Tongue (tissue), 2 donors: Measurements from ENCODE around the gene DOC2B. TPM values are rescaled to one million over a fixed set of nuclear protein-coding genes. Genes with fewer than 3 reads are reported as not detected.
"Not testable (repeated sequence)": the region's sequence is repeated elsewhere in the genome, so short reads cannot be mapped to it uniquely, and the experiment has no call there.

Experiments used
- DNase-seq: peaks from one replicate; pipeline ENCODE4 v3.0.0-alpha.2; 2015
- total RNA-seq: library from RNA; depleted of rRNA; stranded (reverse); fragments of >200 nt; gene quantifications from one replicate; pipeline ENCODE4 v1.2.3, GENCODE V29; 2014

DOC2B gene
- total RNA-seq, 1 donor from 2014 or later = 5.0 TPM

DNA sequence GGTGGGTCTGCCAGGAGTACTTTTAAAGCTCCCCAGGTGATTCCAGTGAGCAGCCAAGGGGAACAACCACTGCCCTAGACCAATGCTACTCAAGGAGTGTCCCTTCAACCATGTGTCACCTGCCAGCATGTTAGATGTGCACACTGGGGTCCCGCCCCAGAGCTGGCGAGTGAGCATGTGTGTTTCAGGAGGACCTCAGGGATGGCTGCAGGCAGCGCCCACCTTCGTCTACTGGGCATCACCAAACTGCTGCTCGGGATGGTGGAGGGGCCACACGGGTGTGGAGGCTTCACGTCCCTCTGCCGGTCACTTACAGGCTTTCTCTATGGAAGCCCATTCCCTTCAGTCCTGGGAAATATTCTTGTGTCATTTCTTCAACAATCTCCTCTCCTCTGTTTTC is 29.0 kb upstream of the DOC2B start:
- DNase-seq = no peak

DNA sequence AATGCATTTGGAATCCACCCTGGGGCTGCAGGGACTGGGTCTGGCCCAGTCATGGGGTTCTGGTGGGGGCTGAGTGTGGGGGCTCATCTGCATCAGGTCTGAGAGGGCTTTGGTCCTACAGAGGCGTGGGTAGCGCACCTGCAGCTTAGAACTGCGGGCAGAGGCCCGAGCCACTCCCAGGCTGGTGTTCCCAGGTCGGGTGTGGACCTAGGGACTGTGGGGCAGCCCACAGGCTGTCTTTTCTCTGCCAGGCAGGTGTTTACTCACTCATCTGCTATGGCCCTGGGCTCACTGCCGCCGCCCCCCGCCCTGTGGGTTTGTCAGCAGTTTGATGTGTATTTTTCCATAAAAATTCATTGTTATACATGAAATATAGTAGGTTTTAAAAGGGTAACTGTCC is 27.0 kb upstream of the DOC2B start:
- DNase-seq = no peak

DNA sequence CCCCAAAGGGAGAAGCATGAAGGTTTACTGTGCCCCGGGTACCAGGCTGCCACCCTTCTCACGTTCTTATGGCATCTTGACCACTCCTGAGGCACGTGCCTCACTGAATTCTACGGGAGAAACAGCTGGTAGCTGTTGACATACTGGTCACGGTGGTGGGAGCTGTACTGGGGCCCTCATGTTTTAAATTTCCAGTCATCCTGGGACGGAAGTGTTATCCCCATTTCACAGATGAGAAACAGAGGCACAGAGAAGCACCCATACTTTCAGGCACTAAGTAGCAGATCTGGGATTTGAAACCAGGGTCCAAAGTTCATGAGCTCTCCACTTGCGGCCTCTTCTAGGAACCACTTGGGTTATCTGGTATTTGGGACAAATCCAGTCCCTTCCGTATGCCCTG is 26.3 kb upstream of the DOC2B start:
- no peak for DNase-seq

DNA sequence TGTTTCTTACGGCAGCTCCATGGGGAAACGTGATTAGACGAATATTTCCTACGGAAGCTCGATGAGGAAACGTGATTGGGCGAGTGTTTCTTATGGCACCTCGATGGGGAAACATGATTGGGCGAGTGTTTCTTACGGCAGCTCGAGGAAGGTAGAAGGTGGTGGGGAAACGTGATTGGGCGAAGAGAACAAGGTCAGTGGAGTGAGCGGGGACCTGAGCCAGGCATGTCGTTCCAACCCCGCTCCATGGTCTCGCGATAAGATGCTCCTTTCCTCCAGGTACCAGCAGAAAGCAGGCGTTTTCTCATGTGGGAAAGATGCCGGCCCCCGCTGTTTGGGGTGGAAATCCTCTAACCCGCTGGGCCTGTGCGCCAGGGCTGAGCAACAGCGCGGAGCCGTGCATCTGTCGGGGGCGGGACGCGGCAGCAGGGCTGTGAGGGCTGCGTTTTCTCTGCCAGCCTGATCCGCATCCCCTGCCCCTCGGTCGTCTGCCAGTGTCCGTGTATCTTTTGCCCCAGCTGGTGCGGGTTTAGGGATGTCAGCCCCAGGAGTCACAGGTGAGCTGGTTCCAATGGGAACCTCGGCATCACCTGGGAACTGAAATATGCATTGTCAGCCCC is 25.6 kb upstream of the DOC2B start:
- DNase-seq = peak; percentile 42

DNA sequence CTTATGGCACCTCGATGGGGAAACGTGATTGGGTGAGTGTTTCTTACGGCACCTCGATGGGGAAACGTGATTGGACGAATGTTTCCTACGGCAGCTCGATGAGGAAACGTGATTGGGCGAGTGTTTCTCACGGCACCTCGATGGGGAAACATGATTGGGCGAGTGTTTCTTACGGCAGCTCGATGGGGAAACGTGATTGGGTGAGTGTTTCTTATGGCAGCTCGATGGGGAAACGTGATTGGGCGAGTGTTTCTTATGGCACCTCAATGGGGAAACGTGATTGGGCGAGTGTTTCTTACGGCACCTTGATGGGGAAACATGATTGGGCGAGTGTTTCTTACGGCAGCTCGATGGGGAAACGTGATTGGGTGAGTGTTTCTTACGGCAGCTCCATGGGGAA is 25.0 kb upstream of the DOC2B start:
- not testable (repeated sequence) for DNase-seq

DNA sequence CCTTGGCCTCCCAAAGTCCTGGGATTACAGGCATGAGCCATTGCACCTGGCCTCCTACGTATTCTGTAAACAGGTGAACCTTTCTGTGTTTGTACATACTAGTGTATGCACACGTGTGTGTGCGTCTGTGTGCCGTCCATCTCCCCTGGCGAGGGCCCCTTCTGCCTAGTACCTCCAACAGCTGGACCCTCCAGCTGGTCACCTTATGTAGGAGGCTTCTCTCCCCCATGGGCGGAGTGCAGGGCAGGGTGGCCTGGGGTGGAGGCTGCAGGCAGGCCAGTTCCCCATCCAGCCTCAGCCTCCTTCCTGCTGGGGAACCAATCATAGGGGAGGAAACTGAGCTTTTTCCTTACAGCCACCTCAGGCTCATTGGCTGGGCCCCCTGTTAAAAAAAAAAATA is 24.4 kb upstream of the DOC2B start:
- no peak for DNase-seq

DNA sequence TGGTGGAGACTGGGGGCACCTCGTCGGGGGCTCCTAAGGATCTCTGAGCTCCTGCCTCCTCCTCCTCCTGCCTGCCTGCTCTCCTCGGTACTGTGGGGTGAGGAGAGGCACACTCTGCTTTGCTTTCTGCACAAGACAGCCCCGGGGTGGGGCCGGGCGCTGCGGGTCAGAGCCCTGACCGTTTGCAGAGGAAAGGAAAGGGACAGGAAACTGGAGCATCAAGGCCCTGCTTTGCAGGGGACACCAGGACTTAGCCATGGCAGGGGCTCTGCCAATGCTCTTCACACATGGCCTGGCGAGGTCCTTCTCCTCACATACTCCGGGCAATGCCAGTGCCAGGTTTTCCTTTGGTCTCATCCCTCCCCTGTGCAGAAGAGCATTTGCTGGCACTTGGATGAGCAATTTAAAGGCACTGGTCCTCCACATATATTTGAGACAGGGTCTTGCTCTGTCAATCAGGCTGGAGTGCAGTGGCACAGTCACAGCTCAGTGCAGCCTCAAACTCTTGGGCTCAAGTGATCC is 23.8 kb upstream of the DOC2B start:
- DNase-seq = no peak

DNA sequence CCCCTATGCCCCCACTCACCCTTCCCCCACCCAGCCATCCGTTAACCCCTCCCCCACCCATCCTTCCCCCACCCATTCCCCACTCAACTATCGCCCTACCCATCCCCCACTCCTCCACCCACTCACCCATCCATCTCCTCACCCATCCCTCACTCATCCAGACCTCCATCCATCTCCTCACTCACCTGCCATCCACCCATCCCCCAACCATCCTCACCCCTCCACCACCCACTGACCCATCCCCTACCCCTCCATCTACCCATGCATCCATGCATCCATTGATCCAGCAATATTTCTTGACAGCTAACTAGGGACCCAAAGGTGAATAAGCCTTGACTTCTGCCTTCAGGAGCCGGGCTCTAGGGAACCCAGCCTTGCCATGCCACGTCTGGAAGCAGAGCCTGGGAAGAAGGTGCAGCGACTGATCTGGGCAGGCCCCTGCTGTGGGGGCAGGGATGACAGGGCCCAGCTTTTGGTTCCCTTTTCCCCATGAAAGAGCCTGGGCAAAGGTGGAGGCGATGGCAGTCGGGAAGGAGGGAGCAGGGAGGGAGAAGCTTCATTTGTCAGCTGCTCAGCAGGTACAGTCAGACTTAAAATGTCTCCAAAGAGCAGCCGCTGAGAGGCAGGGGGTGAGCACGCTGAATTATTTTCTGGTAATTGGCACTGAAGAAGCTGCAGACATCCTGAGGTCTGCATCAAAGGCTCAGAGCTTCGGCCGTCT is 23.1 kb upstream of the DOC2B start:
- DNase-seq = no peak

DNA sequence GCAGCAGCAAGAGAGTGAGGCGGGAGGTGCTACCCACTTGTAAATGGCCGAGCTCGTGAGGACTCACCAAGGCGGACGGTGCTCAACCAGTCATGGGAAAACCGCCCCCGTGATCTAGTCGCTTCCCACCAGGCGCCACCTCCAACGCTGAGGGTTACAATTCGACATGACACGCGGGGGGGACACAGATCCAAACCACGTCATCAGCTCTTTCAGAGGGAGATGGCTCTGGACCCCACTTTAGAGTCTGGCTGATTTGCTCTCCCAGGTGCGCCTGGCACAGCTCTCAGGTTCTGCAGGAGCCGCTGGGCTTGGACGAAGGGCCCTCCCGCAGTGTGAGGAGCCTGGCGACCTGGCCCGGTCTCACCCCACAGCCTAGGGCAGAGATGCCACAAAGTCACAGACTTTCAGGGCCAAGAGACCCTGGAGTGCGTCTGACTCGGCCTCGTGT is 21.1 kb upstream of the DOC2B start:
- no peak for DNase-seq

DNA sequence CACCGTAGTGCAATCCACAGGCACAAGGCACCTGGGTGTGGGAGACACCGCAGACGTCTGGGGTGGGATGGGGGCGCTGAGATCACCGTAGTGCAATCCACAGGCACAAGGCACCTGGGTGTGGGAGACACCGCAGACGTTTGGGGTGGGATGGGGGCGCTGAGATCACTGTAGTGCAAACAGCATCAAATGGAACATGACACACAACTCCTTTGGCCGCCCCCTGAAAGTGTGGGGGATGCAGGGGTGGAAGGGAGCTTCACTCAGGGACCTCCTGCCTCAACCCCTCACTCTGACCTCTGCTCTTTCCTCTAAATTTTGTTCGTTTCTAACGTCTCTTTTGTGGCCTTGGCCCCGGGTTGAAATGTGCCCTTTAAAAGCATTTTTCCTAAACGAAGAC is 20.3 kb upstream of the DOC2B start:
- not testable (repeated sequence) for DNase-seq

DNA sequence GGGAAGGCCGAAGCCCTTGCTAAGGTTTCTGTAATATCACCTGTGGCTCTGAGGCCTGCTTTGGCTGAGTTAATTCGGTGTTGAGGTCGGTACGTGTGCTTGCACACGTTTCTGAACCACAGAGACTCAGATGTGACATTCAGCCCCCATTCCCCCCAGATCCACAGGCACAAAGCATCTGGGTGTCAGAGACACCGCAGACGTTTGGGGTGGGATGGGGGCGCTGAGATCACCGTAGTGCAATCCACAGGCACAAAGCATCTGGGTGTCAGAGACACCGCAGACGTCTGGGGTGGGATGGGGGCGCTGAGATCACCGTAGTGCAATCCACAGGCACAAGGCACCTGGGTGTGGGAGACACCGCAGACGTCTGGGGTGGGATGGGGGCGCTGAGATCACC is 19.8 kb upstream of the DOC2B start:
- DNase-seq = not testable (repeated sequence)

DNA sequence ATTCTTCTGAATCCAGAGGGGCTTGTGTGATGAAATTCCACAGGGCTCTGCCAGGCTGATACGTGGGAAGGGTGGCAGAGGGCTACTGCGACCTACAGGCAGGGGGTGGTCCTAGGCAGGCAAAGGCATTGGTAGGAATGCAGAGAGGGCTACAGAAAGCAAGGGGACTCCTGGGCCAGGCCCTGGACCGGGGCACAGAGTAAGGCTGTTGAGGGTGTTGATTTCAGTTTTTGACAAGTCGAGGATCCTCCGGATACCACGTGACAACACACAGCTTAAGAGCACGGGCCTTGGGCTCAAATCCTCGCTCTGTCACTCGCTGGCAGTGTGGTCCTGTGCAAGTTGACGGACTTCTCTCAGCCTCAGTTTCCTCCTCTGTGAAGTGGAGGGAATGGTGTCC is 19.1 kb upstream of the DOC2B start:
- DNase-seq = no peak

DNA sequence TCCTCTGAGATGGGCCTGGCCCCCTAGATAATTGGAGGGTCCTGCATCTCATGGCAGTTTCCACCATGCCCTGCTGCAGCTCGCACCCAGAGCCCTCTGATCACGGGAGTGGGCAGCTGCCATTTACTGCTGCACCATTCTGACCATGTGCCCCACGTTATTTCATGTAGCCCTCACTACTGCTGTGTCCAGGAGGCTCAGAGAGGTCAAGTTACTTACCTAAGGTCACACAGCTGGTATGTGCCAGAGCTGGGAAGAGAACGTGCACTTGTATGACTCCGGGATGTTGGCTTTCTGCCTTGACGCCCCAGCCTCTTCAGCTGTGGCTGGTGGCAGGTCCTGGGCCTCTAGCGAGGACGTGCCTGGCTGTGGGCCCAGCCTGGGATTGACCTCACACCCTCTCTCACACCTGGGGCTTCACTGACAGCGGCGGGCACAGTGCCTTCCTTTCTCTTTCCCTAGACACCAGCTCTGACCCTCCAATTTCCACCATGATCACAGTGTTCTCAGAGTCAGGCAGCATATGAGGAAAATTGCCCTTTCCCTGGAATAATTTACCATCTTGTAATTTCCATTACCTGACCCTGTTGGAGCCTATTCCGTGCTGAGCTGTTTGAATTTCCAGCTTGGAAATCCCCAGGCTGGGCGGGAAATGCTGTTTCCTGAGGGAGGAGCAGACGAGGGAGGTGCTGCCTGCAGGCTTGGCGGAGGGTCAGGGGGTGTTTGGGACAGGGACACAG is 18.5 kb upstream of the DOC2B start:
- no peak for DNase-seq

DNA sequence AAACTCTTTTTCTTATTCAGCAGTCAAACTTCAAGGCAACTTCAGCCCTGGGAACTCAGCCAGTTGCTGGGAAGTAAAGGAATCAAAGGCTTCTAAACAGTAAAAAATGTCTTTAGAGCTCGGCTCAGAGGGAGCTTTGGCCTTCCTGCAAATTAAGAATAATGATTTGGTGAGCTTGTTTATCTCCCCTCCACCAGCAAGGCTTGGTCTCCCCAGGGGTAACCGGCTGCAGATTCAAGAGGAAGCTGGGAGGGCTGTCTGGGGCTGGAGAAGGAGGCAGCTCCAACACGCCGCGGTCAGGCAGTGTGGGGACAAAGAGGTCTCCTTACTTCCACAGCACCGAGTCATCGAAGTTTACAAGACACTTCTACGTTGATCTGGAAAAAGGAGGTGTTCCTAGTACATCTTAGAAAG is 17.7 kb upstream of the DOC2B start:
- DNase-seq = peak; percentile 75

DNA sequence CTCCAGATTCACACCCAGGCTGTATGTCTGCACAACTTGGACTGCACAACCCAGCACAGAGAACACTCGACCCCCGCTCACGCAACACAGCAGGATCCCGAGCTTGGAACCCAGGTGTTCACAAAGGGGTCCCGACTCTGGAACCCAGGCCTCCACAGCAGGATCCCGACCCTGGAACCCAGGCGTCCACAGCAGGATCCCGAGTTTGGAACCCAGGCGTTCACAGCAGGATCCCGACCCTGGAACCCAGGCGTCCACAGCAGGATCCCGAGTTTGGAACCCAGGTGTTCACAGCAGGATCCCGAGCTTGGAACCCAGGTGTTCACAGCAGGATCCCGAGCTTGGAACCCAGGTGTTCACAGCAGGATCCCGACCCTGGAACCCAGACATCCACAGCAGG is 16.8 kb upstream of the DOC2B start:
- not testable (repeated sequence) for DNase-seq

DNA sequence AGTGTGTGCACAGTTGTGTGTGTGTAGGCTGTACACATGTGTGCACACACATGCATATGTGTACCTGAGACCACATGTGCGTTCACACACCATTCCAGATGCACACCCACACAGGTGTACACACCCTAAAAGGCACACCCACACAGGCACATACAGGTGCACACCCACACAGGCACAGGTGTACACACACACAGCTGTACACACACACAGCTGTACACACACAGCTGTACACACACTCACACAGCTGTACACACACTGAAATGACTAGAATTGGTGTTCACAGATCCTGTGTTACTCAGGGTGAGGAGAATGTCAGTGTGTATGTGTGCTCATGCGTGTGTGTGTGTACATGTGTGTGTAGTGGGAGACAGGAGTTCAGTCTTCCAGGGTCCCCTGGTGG is 15.9 kb upstream of the DOC2B start:
- DNase-seq = no peak

DNA sequence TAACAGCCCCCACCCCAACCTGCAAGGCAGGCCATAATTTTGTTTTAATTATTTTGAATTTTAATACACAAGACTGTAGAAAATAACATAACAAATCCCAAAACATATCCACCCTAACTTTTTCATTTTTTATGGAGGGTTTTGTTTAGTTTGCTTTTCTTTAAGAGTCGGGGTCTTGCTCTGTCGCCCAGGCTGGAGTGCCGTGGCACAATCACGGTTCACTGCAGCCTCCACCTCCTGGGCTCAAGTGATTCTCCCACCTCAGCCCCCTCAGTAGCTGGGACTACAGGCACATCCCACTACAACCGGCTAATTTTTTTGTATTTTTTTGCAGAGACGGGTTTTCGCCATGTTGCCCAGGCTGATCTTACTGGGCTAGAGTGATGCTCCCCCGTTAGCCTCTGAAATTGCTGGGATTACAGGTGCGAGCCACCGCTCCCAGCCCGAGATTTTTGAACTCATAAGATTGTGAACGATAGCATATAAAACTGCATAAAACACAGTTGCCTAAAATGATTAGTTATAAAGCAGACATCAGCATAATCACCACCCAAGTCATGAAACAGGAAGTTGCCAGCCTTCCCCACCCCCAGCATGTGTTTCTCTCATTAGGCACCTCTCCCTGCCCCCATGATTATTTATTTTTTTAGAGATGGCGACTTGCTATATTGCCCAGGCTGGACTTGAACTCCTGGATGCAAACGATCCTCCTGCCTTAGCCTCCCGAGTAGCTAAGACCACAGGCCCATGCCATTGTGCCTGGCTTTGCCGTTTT is 13.6 kb upstream of the DOC2B start:
- no peak for DNase-seq

DNA sequence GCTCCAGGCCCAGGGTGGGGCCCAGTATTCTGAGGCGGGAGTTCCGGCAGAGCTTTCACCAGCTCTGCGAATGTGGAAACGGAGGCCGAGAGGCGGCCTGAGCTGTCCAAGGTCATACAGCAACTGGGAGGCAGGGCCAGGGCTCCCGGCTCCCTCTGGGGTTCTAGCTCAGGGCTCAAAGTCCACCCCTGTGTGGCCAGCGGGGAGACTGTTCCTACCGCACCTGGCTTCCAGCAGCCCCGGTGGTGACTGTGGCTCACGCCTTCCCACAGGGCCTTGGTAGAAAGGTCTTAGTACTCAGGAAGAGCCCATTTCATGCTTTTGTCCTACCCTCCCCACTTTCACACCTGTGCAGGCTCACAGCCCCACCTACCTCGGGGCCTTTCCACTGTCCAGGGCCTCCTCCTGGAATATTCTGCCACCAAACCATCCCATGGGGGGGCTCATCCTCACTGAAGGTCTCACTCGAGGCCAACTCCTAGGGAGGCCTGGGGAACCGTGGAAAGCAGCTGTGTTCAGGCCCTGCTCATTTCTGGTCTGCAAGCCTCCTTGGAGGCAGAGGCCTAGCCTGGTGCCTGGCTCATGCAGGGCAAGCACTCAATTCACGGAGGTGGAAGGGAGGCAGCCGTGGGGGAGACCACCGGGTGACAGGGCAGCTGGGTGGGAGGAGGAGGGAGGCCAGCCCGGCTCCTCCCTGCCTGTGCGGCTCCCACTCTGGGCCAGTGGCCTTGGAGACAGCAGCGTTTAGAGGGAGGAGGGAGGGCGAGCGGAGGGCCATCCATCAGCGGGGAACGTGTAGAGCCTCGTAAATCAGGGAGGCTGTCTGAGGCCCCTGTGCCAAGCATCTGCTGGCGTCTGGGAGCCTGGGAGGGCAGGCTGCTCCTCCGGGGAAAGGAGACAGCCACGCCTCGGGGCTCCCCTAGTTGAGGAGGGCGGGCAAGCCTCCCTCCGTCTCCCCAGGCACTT is 12.7 kb upstream of the DOC2B start:
- no peak for DNase-seq

DNA sequence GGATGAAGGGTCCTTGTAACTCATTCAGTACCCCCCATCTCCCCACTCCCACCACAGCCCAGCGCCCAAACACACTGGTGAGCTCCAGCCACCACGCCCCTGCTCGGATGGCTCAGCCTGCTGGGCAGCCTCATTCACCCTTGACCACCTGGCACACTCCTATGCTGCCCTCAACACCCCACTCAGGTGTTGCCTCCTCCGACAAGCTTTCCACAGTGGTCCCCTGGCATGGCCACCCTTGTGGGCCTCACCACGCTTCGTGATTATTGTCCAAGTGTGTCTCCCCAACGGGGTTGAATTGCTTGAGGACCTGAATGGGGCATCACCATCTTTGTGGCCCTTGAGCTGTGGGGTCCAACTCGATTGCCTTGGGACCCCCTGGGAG is 12.0 kb upstream of the DOC2B start:
- DNase-seq = no peak

DNA sequence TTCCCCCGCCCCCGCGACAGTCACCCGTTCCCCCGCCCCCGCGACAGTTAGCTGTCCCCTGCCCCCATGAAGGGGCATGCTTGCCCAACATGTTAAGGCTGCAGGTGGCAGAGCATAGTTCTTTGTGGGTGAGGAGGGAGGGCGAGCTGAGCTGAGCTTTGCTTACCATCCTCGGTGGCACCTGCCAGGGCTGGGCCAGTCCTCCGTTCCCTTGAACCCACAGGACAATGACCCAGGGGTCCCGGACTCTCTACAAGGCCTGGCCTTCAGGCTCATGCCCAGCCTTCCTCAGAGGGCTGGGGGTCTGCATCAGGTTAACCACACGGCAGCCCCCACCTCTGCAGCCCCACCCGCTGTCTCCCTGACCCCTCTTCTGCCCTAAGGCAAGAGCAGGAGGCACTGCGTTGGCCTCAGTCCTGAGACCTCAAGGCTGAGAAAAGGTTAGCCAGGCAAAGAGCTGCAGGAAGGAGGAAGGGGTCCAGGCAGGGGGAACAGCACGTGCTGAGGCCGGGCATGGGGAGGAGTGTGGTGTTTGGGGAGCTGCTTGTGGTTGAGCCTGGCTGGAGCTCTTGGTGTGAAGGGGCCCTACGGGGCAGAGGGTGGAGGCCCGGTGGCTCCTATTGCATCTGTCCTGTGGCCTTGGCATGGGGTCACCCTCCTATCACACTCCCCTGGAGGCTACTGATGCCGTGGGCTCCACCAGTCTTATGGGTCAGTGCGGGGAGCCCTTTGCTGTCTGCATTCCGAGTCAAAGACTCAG is 11.4 kb upstream of the DOC2B start:
- no peak for DNase-seq
